GM15510 (cell line): ENCODE data around the gene MVD.

Experiments used
- POLR2A ChIP-seq: IDR thresholded peaks from 3 replicates; pipeline ENCODE4 v1.6.1; 2011; ENCODE audit warnings: borderline replicate concordance; ENCODE audit not compliant: insufficient read length; ENCODE audit errors: extremely low read depth

Gene MVD

DNA sequence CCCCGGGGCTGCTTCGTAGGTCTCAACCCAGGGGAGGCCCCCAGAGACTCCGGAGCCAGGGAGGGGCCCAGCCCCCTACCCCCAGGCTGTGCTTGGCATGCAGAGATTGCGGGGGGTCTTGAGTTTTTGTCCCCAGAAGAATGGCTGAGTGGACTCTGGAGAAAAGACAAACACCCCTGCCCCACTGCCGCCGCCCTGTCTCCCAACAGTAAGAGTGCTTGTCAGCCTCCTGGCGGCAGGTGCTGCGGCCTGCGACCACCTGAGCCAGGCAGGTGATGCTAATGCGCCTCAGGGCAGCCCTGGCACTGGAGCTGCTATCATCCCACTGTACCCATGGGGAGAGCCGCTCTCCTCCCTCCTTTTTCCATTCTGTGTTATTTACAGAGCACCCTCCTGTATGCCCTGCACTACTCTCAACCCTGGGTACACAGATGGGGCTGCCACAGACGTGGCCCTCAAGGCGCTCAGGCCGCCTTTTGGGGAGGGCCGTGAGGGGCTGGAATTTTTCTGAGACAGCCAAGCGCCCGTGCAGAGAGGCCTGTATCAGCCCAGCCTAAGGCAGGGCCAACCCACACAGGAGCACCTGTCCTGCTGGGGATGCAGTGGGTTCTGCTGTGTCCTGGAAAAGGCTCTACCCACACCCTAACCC lies 27.1 kb downstream of the MVD start:
- TF ChIP-seq POLR2A: no peak

GRCh38 chr16:88634994-88635670 lies 27.8 kb downstream of the MVD start:
- no peak for TF ChIP-seq POLR2A

- TF ChIP-seq POLR2A: peak; percentile 40
These were observed 28.5 kb downstream of the MVD start for GRCh38 chr16:88634141-88634993.

GRCh38 chr16:88633684-88634140 lies 29.2 kb downstream of the MVD start:
- no peak for TF ChIP-seq POLR2A

GRCh38 chr16:88632587-88632930 lies 30.3 kb downstream of the MVD start:
- TF ChIP-seq POLR2A: no peak

DNA sequence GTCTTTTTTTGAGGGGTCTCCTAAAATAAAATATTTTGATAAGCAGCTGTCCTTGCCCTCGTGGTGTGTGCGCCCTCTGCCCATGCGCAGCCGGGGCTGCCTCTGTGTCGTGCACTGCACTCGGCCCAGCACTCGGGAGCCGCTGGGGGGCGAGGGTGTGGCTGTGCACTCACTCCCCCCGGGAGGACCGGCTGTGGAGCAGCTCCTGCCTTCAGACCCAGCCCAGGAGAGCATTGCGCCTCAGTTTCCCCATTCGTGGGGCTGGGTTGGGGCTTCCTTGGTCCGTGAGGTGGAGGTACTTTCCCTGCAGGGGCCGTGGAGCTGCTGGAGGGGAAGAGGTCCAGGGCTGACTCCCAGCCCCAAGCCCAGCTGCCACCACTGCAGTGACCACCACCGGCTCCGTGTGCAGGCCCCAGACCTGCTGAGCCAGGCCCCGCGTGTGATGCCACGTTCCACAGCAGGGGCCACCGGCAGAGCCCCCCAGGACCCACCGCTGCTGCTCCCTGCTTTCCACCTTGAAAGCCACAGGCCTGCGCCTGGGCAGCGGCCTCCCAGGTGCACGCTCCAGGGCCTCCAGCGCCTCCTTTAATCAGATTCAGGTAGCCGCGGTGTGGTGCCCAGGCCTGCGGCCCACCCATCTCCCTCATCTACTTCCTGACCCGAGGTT lies 30.8 kb downstream of the MVD start:
- no peak for TF ChIP-seq POLR2A

DNA sequence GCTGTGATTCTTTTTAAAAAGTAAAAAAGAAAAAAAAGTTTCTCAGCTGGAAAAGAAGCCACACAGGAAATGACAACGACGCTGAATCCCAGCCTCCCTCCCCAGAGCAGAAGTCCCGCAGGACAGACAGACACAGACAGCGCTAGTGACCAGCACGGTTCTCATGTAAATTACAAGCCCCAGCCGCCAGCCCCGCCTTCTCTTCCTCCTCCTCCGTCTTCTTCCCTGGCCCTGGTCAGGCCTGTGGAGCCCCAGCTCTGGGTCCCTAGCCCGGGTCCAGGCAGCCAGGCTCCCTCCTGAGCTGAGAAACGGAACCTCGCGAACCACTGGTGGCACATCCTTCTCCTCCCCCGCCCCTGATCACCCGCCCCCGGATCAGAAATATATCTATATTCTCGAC lies 31.5 kb downstream of the MVD start:
- no peak for TF ChIP-seq POLR2A

DNA sequence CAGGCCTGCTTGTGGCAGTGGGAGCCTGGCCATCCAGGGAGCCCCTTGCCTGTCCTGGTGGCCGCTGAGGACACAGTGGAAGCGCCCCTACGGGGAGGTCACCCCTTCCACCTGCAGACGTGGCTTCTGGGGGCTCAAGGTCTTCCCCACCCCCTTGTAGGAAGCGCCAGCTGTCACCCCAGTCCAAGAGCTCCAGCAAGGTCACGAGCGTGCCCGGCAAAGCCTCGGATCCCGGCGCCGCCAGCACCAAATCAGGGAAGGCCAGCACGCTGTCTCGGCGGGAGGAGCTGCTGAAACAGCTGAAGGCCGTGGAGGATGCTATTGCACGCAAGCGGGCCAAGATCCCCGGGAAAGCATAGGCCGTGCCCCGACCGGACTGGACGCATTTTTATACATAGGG lies 31.9 kb downstream of the MVD start:
- no peak for TF ChIP-seq POLR2A

DNA sequence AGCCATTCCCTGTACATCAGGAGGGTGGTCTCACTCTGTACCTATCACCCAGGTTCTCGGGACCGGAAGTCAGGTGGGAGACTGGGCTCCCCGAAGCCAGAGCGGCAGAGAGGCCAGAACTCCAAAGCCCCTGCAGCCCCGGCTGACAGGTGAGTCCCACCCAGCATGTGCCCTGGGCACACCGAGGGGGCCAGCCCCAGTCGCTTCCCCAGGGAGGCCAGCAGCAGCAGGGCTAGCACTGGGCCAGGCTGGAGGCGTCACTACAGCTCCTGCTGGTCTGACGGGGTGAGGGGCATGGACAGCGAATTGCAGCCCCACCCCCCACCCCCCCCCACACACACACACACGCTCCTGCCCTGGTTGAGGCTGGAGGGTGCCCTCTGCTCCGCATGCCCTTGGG lies 32.5 kb downstream of the MVD start:
- TF ChIP-seq POLR2A: no peak

- TF ChIP-seq POLR2A: no peak
These were observed 33.1 kb downstream of the MVD start for GRCh38 chr16:88629835-88630234.

DNA sequence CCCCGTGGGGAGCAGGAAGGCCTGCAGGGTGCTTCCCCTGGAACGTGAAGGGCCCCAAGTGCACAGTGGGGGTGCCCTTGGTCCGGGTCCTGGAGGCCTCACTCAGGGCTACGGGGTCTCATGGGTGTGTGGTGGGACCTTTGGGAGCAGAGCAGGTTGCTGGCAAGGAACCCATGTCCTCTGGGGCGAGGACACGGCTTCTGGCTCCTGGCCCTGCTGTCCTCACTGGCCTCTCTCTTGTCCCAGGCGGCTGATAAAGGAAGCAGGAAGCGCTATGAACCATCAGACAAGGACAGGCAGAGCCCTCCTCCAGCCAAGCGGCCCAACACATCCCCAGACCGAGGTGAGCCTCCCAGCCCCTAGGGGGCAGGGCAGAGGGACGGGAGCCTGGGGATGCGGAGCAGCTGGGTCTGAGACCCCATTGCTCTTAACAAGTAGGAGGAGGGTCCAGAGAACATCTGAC lies 34.3 kb downstream of the MVD start:
- no peak for TF ChIP-seq POLR2A

- TF ChIP-seq POLR2A: no peak
These were observed 35.1 kb downstream of the MVD start for GRCh38 chr16:88627531-88628411.

DNA sequence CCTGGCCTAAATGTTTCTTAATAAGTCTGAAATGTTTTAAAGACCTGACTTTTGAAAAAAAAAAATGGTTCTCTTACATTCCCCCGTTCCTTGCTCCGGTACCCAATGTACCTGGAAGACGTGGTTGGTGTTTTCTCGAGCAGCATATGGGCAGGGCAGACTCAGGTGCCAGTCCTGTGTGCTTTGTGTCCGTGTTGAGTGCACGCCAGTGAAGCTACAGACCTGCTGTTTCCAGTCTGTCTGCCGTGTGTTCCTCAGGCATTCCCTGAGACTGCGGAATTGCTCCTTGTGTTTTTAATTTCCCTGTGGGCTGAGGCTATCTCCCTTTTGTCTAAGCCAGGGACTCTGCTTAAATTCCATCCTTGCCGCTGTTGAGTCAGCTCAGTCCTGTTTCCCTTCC lies 36.2 kb downstream of the MVD start:
- TF ChIP-seq POLR2A: no peak
